H9 (cell line): ENCODE measurements around the gene NECTIN4. TPM values are rescaled to one million over a fixed set of nuclear protein-coding genes. Genes with fewer than 3 reads are reported as not detected.

Experiments
- DNase-seq: peaks from one replicate; pipeline ENCODE4 v3.0.0-alpha.2; 2017
- H2AFZ ChIP-seq: one replicate; pipeline ENCODE4 v1.6.1; 2013; ENCODE audit warnings: mild to moderate bottlenecking, low read length, control low read depth, moderate library complexity
- H2AK5ac ChIP-seq: 2 replicates; pipeline ENCODE4 v1.6.1; 2013; ENCODE audit warnings: low read length, control low read depth, mixed read lengths; ENCODE audit not compliant: insufficient read length
- H2BK120ac ChIP-seq: one replicate; pipeline ENCODE4 v1.6.1; 2013; ENCODE audit warnings: low read depth, mild to moderate bottlenecking, low read length, control low read depth, inconsistent platforms; ENCODE audit not compliant: poor library complexity, severe bottlenecking
- H2BK12ac ChIP-seq: 2 replicates; pipeline ENCODE4 v1.6.1; 2013; ENCODE audit warnings: low read length, control low read depth, mixed read lengths, low read depth; ENCODE audit not compliant: insufficient read length
- H2BK15ac ChIP-seq: 2 replicates; pipeline ENCODE4 v1.6.1; 2013; ENCODE audit warnings: low read depth, low read length, control low read depth
- H2BK20ac ChIP-seq: one replicate; pipeline ENCODE4 v1.6.1; 2013; ENCODE audit warnings: low read depth, mild to moderate bottlenecking, low read length, control low read depth, inconsistent platforms; ENCODE audit not compliant: poor library complexity, severe bottlenecking
- H2BK5ac ChIP-seq: 2 replicates; pipeline ENCODE4 v1.6.1; 2013; ENCODE audit warnings: low read length, control low read depth, mixed read lengths; ENCODE audit not compliant: insufficient read length
- H3K14ac ChIP-seq: 2 replicates; pipeline ENCODE4 v1.6.1; 2013; ENCODE audit warnings: low read length, control low read depth; ENCODE audit not compliant: insufficient read depth
- H3K18ac ChIP-seq: 2 replicates; pipeline ENCODE4 v1.6.1; 2013; ENCODE audit warnings: low read depth, mild to moderate bottlenecking, mixed read lengths, low read length, control low read depth; ENCODE audit not compliant: insufficient read length
- H3K23ac ChIP-seq: 2 replicates; pipeline ENCODE4 v1.6.1; 2013; ENCODE audit warnings: low read length, control low read depth, mixed read lengths, low read depth; ENCODE audit not compliant: insufficient read length
- H3K23me2 ChIP-seq: 2 replicates; pipeline ENCODE4 v1.6.1; 2013; ENCODE audit warnings: low read depth, mild to moderate bottlenecking, mixed read lengths, low read length, control low read depth; ENCODE audit not compliant: insufficient read length, poor library complexity, severe bottlenecking
- H3K27ac ChIP-seq: 2 replicates; pipeline ENCODE4 v1.5.1; 2013; ENCODE audit warnings: low read length, control low read depth, mixed read lengths, low read depth; ENCODE audit not compliant: insufficient read length
- H3K27me3 ChIP-seq: 2 replicates; pipeline ENCODE4 v1.6.1; 2013; ENCODE audit warnings: low read length, control low read depth, inconsistent platforms; ENCODE audit not compliant: insufficient read depth
- H3K4ac ChIP-seq: 2 replicates; pipeline ENCODE4 v1.6.1; 2013; ENCODE audit warnings: low read depth, mild to moderate bottlenecking, control low read depth, inconsistent platforms, low read length, moderate library complexity
- H3K4me1 ChIP-seq: 2 replicates; pipeline ENCODE4 v1.6.1; 2013; ENCODE audit warnings: low read length, control low read depth, inconsistent platforms; ENCODE audit not compliant: insufficient read depth
- H3K4me2 ChIP-seq: 2 replicates; pipeline ENCODE4 v1.6.1; 2013; ENCODE audit warnings: low read length, control low read depth, mixed read lengths; ENCODE audit not compliant: insufficient read length, insufficient read depth
- H3K56ac ChIP-seq: 2 replicates; pipeline ENCODE4 v1.6.1; 2013; ENCODE audit warnings: low read depth, mild to moderate bottlenecking, mixed read lengths, low read length, control low read depth; ENCODE audit not compliant: insufficient read length
- H3K79me1 ChIP-seq: 2 replicates; pipeline ENCODE4 v1.6.1; 2013; ENCODE audit warnings: low read depth, mild to moderate bottlenecking, moderate library complexity, low read length, control low read depth, inconsistent platforms; ENCODE audit not compliant: insufficient read depth, poor library complexity, severe bottlenecking
- H3K79me2 ChIP-seq: 2 replicates; pipeline ENCODE4 v1.6.1; 2013; ENCODE audit warnings: low read length, control low read depth, inconsistent platforms; ENCODE audit not compliant: insufficient read depth
- H3K9ac ChIP-seq: 2 replicates; pipeline ENCODE4 v1.6.1; 2013; ENCODE audit warnings: low read length, control low read depth, mixed read lengths; ENCODE audit not compliant: insufficient read length; ENCODE audit errors: extremely low read depth
- H3K9me3 ChIP-seq: one replicate; pipeline ENCODE4 v1.6.1; 2013; ENCODE audit warnings: low read depth, low read length, inconsistent platforms; ENCODE audit not compliant: control insufficient read depth
- H3T11ph ChIP-seq: one replicate; pipeline ENCODE4 v1.6.1; 2013; ENCODE audit warnings: mild to moderate bottlenecking, low read length, control low read depth, inconsistent platforms
- H4K20me1 ChIP-seq: one replicate; pipeline ENCODE4 v1.6.1; 2013; ENCODE audit not compliant: control insufficient read depth, insufficient read length, insufficient read depth
- H4K5ac ChIP-seq: 2 replicates; pipeline ENCODE4 v1.6.1; 2013; ENCODE audit warnings: low read depth, mild to moderate bottlenecking, mixed read lengths, low read length, control low read depth; ENCODE audit not compliant: insufficient read length
- H4K8ac ChIP-seq: replicated peaks from 2 replicates; pipeline ENCODE4 v1.6.1; 2013; ENCODE audit warnings: low read length, control low read depth, mixed read lengths, low read depth; ENCODE audit not compliant: insufficient read length
- H4K91ac ChIP-seq: 2 replicates; pipeline ENCODE4 v1.6.1; 2013; ENCODE audit warnings: low read depth, mild to moderate bottlenecking, moderate library complexity, mixed read lengths, low read length, control low read depth; ENCODE audit not compliant: insufficient read length
- H3K27ac Mint-ChIP-seq, 3 experiments: 2 replicates in 2 of 3; 3 replicates in 1 of 3; pipeline ENCODE4 v1.8.0; 2020 to 2021; ENCODE audit warnings: mixed read lengths in 3 of 3, mild to moderate bottlenecking in 1 of 3, moderate library complexity in 1 of 3
- H3K27me3 Mint-ChIP-seq: 2 replicates; pipeline ENCODE4 v1.8.0; 2021; ENCODE audit warnings: low read depth, mild to moderate bottlenecking, moderate library complexity, mixed read lengths
- H3K36me3 Mint-ChIP-seq, 3 experiments: 2 replicates in 2 of 3; 3 replicates in 1 of 3; pipeline ENCODE4 v1.8.0; 2020 to 2021; ENCODE audit warnings: low read depth in 3 of 3, mixed read lengths in 3 of 3; ENCODE audit not compliant: insufficient read depth in 1 of 3
- H3K4me1 Mint-ChIP-seq, 2 experiments: 2 replicates each; pipeline ENCODE4 v1.8.0; 2020; ENCODE audit warnings: mixed read lengths in 2 of 2
- H3K4me3 Mint-ChIP-seq, 2 experiments: 2 replicates in 1 of 2; 3 replicates in 1 of 2; pipeline ENCODE4 v1.8.0; 2020 to 2021; ENCODE audit warnings: mild to moderate bottlenecking in 2 of 2, mixed read lengths in 2 of 2, moderate library complexity in 1 of 2
- H3K9me3 Mint-ChIP-seq, 2 experiments: 2 replicates in 1 of 2; 3 replicates in 1 of 2; pipeline ENCODE4 v1.8.0; 2020; ENCODE audit warnings: mild to moderate bottlenecking in 2 of 2, mixed read lengths in 2 of 2, moderate library complexity in 1 of 2
- WGBS: extraction: QIAGEN DNeasy Blood & Tissue Kit; methylation state at CpG from one replicate; pipeline ENCODE4 v1.1.7; 2013; ENCODE audit warnings: missing lambda C conversion rate, low lambda C conversion rate, mixed read lengths; ENCODE audit not compliant: insufficient read length; ENCODE audit errors: extremely low coverage; 5-methylcytosine and 5-hydroxymethylcytosine counted together
- total RNA-seq: library from RNA; stranded (reverse); gene quantifications from 2 replicates; pipeline ENCODE4 v1.2.1, GENCODE V29; 2021
- TF ChIP-seq, protein P1 (sequence below): fragments of 200-600 bp; sonication (generic); conservative IDR thresholded peaks from 3 replicates; pipeline ENCODE4 v1.8.0; 2021; ENCODE audit warnings: antibody characterized with exemption, mild to moderate bottlenecking

Gene NECTIN4
- total RNA-seq, 1 experiment from 2014 or later = 0.33 TPM

GRCh38 chr1:161069241-161069640, 20.1 kb downstream of the NECTIN4 start:
- H3K14ac ChIP-seq = no peak overlapping the region
- Mint-ChIP-seq H3K36me3 (no peaks in the 10 kb centered on the region), H3K27ac (peak overlapping the region in 1 of 3 experiments; percentile 72; a peak in 1 of 7 replicates), H3K9me3 (no peaks in the 10 kb centered on the region; a peak in 1 of 5 replicates), H3K4me3 (peak overlapping the region in 1 of 2 experiments; percentile 42; a peak in 2 of 5 replicates), H3K4me1 (peaks cover 6 to 13% of the 10 kb centered on the region in 2 experiments), H3K27me3 (peaks cover 15% of the 10 kb centered on the region)
- H3K4me1 ChIP-seq = no peaks in the 10 kb centered on the region
- H4K5ac ChIP-seq = no peak overlapping the region
- H3K23me2 ChIP-seq = no peaks in the 10 kb centered on the region
- H4K91ac ChIP-seq = no peak overlapping the region
- H3K27me3 ChIP-seq = no peaks in the 10 kb centered on the region
- no peak overlapping the region for H3K18ac ChIP-seq
- no peaks in the 10 kb centered on the region for H3K9me3 ChIP-seq
- no peak overlapping the region for H2BK12ac ChIP-seq
- H2BK15ac ChIP-seq = no peak overlapping the region
- no peak overlapping the region for H2BK20ac ChIP-seq
- no peak overlapping the region for H3K23ac ChIP-seq
- H3K4me2 ChIP-seq = no peak overlapping the region
- H3T11ph ChIP-seq = no peak overlapping the region
- H3K79me1 ChIP-seq = no peaks in the 10 kb centered on the region
- TF ChIP-seq, protein P1, sequence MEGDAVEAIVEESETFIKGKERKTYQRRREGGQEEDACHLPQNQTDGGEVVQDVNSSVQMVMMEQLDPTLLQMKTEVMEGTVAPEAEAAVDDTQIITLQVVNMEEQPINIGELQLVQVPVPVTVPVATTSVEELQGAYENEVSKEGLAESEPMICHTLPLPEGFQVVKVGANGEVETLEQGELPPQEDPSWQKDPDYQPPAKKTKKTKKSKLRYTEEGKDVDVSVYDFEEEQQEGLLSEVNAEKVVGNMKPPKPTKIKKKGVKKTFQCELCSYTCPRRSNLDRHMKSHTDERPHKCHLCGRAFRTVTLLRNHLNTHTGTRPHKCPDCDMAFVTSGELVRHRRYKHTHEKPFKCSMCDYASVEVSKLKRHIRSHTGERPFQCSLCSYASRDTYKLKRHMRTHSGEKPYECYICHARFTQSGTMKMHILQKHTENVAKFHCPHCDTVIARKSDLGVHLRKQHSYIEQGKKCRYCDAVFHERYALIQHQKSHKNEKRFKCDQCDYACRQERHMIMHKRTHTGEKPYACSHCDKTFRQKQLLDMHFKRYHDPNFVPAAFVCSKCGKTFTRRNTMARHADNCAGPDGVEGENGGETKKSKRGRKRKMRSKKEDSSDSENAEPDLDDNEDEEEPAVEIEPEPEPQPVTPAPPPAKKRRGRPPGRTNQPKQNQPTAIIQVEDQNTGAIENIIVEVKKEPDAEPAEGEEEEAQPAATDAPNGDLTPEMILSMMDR = no peak
- H3K27ac ChIP-seq = no peak overlapping the region
- no peaks in the 10 kb centered on the region for H4K20me1 ChIP-seq
- no peak for DNase-seq
- no peak overlapping the region for H2BK120ac ChIP-seq
- no peak overlapping the region for H3K4ac ChIP-seq
- WGBS = no CpG with 5 or more reads among the region's 9 CpGs
- no peak overlapping the region for H2AK5ac ChIP-seq
- no peak overlapping the region for H2AFZ ChIP-seq
- H3K79me2 ChIP-seq = no peaks in the 10 kb centered on the region
- no peak overlapping the region for H3K56ac ChIP-seq
- no peak overlapping the region for H2BK5ac ChIP-seq
- no peak overlapping the region for H3K9ac ChIP-seq
- no peak overlapping the region for H4K8ac ChIP-seq
